ENCODE data around the gene NEMP1. TPM values are rescaled to one million over a fixed set of nuclear protein-coding genes. Genes with fewer than 3 reads are reported as not detected.

NEMP1 gene
- total and polyA plus RNA-seq, 10 donors, result 4.5 to 17.1 (median 13.6) TPM

DNA sequence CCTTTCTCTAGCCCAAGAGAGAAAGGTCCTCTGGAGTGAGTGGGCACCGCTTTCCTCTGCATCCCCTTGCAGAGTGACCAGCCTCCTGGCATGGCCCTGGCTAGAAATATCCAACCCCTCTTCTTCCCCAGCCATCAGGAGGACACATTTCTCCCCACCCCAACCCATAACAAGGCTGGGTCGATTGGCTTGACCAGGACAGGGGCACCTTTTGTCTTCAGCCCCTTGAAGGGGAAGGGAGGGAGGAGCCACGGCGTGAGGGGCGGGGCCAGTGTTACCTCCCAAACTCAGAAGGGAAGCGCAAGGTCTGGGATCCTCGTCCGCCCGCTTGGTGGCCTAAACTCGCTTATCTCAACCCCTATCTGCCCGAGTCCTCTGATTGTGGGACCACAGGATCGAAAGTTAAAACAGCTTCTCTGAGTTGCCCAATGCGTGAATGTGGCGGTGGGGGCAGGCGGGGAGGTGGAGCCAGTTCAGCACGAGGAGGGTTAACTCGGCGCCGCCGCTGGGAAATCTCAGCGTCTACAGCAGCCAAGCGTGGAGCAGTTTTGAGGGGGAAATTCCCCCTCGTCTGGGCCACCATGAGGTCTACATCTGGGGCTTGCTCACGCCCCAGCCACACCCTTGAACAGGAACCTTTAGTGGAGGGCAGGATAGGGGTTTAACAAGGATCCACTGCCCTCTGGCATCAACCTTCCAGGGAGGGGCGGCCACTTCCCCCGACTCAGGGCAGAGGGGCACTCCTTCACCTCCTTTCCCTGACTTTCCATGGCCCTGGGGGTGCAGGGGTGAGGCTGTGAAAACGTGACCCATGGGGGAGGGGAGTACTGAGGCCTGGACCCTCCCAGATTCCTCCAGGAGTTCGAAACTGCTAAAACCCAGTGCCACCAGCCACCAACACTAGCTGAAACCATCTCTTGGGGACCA, 31.8 kb upstream of the NEMP1 start:
- H3K27me3 ChIP-seq (replicated peaks in 1 of 7), result no peaks in the 10 kb centered on the region
- H3K4me1 ChIP-seq, result peaks cover 16 to 67% (median 33%) of the 10 kb centered on the region in 6 donors
- peaks cover 0 to 42% (median 34%) of the 10 kb centered on the region in 6 donors for H3K36me3 ChIP-seq
- peak overlapping the region; percentile 61 to 91 (median 83) for H3K4me3 ChIP-seq
- peak; percentile 93 for DNase-seq
- H3K27ac ChIP-seq, result peak overlapping the region; percentile 94 to 99 (median 98)
- intact Hi-C loops (cut with DNase I; ENCODE audit: low total_unique reads), result no loop called here
- TF ChIP-seq POLR2AphosphoS5 (IDR thresholded peaks at IDR 0.05) (peak; percentile 33 to 70 (median 52)), CTCF (IDR thresholded peaks at IDR 0.05 in 8 of 11, conservative IDR thresholded peaks at IDR 0.05 in 3 of 11) (peak in 2 of 11 experiments; percentile 18 to 22), POLR2A (IDR thresholded peaks at IDR 0.05) (no peak)
- no peaks in the 10 kb centered on the region for H3K9me3 ChIP-seq
- WGBS, 5 donors, result 3 to 4% (median 4%) methylated on average over 22 to 28 of the region's 28 CpGs

GRCh38 chr12:57109207-57110103, 30.9 kb upstream of the NEMP1 start:
- no peak for DNase-seq
- peaks cover 16 to 76% (median 33%) of the 10 kb centered on the region in 6 donors for H3K4me1 ChIP-seq
- peaks cover 0 to 51% (median 43%) of the 10 kb centered on the region in 6 donors for H3K36me3 ChIP-seq
- H3K4me3 ChIP-seq, result peak overlapping the region; percentile 61 to 91 (median 83)
- 49 to 62% (median 54%) methylated on average over 6 to 7 of the region's 7 CpGs for WGBS, 5 donors
- no peak for TF ChIP-seq POLR2A (IDR thresholded peaks at IDR 0.05)
- no peak for TF ChIP-seq CTCF (IDR thresholded peaks at IDR 0.05 in 8 of 11, conservative IDR thresholded peaks at IDR 0.05 in 3 of 11)
- no peak for TF ChIP-seq POLR2AphosphoS5 (IDR thresholded peaks at IDR 0.05)
- H3K27me3 ChIP-seq (replicated peaks in 1 of 7), result no peaks in the 10 kb centered on the region
- peak overlapping the region; percentile 94 to 99 (median 98) for H3K27ac ChIP-seq
- intact Hi-C loops (cut with DNase I; ENCODE audit: low total_unique reads), result no loop called here
- no peaks in the 10 kb centered on the region for H3K9me3 ChIP-seq

DNA sequence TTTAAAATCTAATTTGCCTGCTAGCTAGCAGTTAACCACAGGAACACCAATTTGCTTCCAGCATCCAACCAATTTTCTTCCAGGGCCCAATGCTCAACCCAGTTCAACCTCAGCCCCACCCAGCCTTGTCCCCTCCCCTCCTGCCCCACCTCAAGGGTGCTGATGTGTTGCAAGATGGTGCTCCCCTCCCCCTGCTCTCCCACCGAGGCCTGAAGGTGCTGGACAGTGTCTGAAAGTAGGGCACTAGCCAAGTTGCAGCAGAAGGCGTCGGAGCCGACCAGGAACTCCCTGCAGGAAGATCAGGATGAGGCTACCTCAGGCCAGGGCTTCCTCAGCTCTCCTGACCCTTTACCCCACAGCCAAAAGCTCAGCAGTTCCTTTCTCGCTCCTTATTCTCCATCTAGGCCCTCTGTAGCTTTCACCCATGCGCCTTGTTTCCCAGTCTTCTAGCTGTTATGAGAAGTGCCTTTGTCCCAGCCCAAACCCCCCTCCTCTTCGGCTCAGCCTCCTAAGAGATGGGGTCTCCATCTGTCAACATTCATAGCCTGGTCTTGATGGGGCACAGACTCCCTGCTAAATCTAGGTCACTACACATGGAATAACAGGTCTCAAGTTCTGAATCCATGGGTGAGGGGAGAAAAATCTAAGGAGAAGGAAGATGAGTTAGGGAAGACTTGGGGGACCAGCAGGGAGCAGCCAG, 29.0 kb upstream of the NEMP1 start:
- Histone ChIP-seq H3K36me3 (peaks cover 0 to 70% (median 55%) of the 10 kb centered on the region in 6 donors), H3K9me3 (no peaks in the 10 kb centered on the region), H3K27ac (peak overlapping the region in 2 of 8 donors; percentile 35 to 97), H3K4me3 (no peak overlapping the region), H3K4me1 (peaks cover 16 to 92% (median 33%) of the 10 kb centered on the region in 6 donors), H3K27me3 (replicated peaks in 1 of 7) (no peaks in the 10 kb centered on the region)
- TF ChIP-seq POLR2AphosphoS5 (IDR thresholded peaks at IDR 0.05) (peak in 1 of 3 donors; percentile 19), CTCF (IDR thresholded peaks at IDR 0.05 in 8 of 11, conservative IDR thresholded peaks at IDR 0.05 in 3 of 11) (no peak), POLR2A (IDR thresholded peaks at IDR 0.05) (no peak)
- no peak for DNase-seq
- intact Hi-C loops (cut with DNase I; ENCODE audit: low total_unique reads), result no loop called here
- WGBS, 5 donors, result 73 to 89% (median 84%) methylated on average over 7 of the region's 7 CpGs
